Breast epithelium (tissue), 3 donors: Measurements from ENCODE around the gene MDFIC.

Experiments used
- CTCF ChIP-seq, 3 donors: fragments of 450-650 bp; IDR thresholded peaks; one replicate each; pipeline ENCODE4 v1.5.1; 2016 to 2017; ENCODE audit warnings: antibody characterized with exemption in 3 of 3, mild to moderate bottlenecking in 3 of 3, moderate library complexity in 3 of 3
- POLR2A ChIP-seq: fragments of 450-650 bp; IDR thresholded peaks from one replicate; pipeline ENCODE4 v1.6.1; 2016; ENCODE audit warnings: antibody characterized with exemption, mild to moderate bottlenecking, moderate library complexity
- POLR2AphosphoS5 ChIP-seq, 3 donors: sonication (generic); formaldehyde crosslinking; IDR thresholded peaks; one replicate each; pipeline ENCODE4 v1.6.1; 2017; ENCODE audit warnings: antibody characterized with exemption in 3 of 3

GRCh38 chr7:114924038-114924712 is 2.3 kb downstream of the MDFIC start:
- no peak for TF ChIP-seq CTCF (IDR thresholded peaks at IDR 0.05)
- TF ChIP-seq POLR2A: no peak
- no peak for TF ChIP-seq POLR2AphosphoS5 (IDR thresholded peaks at IDR 0.05)
